GM12878 (cell line): ENCODE results near the gene RAB33A. TPM values are rescaled to one million over a fixed set of nuclear protein-coding genes. Genes with fewer than 3 reads are reported as not detected.

Experiments
- ATAC-seq: fragments of 200-7000 bp; cut with Tn5 transposase; 3 replicates; pipeline ENCODE4 v1.9.1; 2020; ENCODE audit warnings: mild to moderate bottlenecking, moderate library complexity
- BruUV-seq: library from RNA; stranded (reverse); fragments of 400-500 nt; replicated peaks from 2 replicates; lab custom pipeline; 2021; lab: Mats Ljungman, UMichigan
- CTCF ChIA-PET: fragments of 300-600 bp; sonication (Branson Sonifier 250); formaldehyde crosslinking; extraction: SDS; loops from one replicate; lab custom pipeline; 2021; ENCODE audit warnings: inconsistent platforms; lab: Yijun Ruan, JAX
- POLR2A ChIA-PET: fragments of 350-600 bp; formaldehyde crosslinking; extraction: SDS; loops from one replicate; lab custom pipeline; 2021; ENCODE audit warnings: inconsistent platforms; lab: Charles Lee
- RAD21 ChIA-PET: fragments of 300-600 bp; sonication (Branson Sonifier 250); formaldehyde crosslinking; loops from one replicate; lab custom pipeline; 2023; ENCODE audit warnings: antibody characterized with exemption; ENCODE audit not compliant: unreplicated experiment; lab: Charles Lee
- SMC1A ChIA-PET: fragments of 300-600 bp; sonication (Branson Sonifier 250); formaldehyde crosslinking; loops from one replicate; lab custom pipeline; 2023; ENCODE audit not compliant: unreplicated experiment, uncharacterized antibody; lab: Charles Lee
- DNase-seq: peaks from one replicate; pipeline ENCODE4 v3.0.0-alpha.2; 2011; ENCODE audit warnings: low read depth, low spot score
- FAIRE-seq: peaks from 3 replicates; lab custom pipeline; 2011; peaks lifted over from hg19 to GRCh38; lab: Jason Lieb, UNC
- H2AFZ ChIP-seq: 2 replicates; pipeline ENCODE4 v1.6.0; 2011; ENCODE audit warnings: low read depth, low read length, control low read depth; ENCODE audit not compliant: control insufficient read depth
- H3K27ac ChIP-seq: 2 replicates; pipeline ENCODE4 v1.5.1; 2011; ENCODE audit warnings: control low read depth; ENCODE audit not compliant: control insufficient read depth, insufficient read depth
- H3K27me3 ChIP-seq, 2 experiments: replicated peaks in 1 of 2; 2 replicates each; pipeline versions ENCODE4 v1.6.0 to v1.6.1; 2011; ENCODE audit warnings: low read length in 1 of 2; ENCODE audit not compliant: control insufficient read depth in 2 of 2, insufficient read depth in 2 of 2
- H3K36me3 ChIP-seq, 2 experiments: 2 replicates each; pipeline ENCODE4 v1.5.1; 2011; ENCODE audit warnings: low read length in 1 of 2; ENCODE audit not compliant: control insufficient read depth in 2 of 2, insufficient read depth in 2 of 2
- H3K4me1 ChIP-seq: 2 replicates; pipeline ENCODE4 v1.6.1; 2011; ENCODE audit warnings: mild to moderate bottlenecking, low read length, moderate library complexity, mixed read lengths; ENCODE audit not compliant: control insufficient read depth, insufficient read depth
- H3K4me2 ChIP-seq: 2 replicates; pipeline ENCODE4 v1.6.0; 2011; ENCODE audit warnings: control low read depth; ENCODE audit not compliant: control insufficient read depth, insufficient read depth
- H3K4me3 ChIP-seq: fragments of 200-600 bp; sonication (generic); 2 replicates; pipeline ENCODE4 v1.5.1; 2016
- H3K79me2 ChIP-seq: 2 replicates; pipeline ENCODE4 v1.6.0; 2011; ENCODE audit warnings: low read length; ENCODE audit not compliant: control insufficient read depth, insufficient read depth
- H3K9ac ChIP-seq: 2 replicates; pipeline ENCODE4 v1.8.0; 2011; ENCODE audit warnings: low read length, control low read depth, mixed read lengths; ENCODE audit not compliant: control insufficient read depth, insufficient read depth
- H3K9me3 ChIP-seq: replicated peaks from 3 replicates; pipeline ENCODE4 v1.5.1; 2011; ENCODE audit warnings: mild to moderate bottlenecking, low read length; ENCODE audit not compliant: control insufficient read depth, insufficient read depth
- H4K20me1 ChIP-seq: 2 replicates; pipeline ENCODE4 v1.6.0; 2011; ENCODE audit not compliant: control insufficient read depth, insufficient read depth
- BACH1 ChIP-seq: fragments of 450-650 bp; IDR thresholded peaks from 2 replicates; pipeline ENCODE4 v1.6.1; 2017; ENCODE audit warnings: mild to moderate bottlenecking, borderline replicate concordance
- BCLAF1 ChIP-seq: fragments of 450-650 bp; IDR thresholded peaks from 2 replicates; pipeline ENCODE4 v1.6.1; 2017; ENCODE audit warnings: antibody characterized with exemption, mild to moderate bottlenecking, moderate library complexity
- CEBPZ ChIP-seq: fragments of 150-350 bp; IDR thresholded peaks from 2 replicates; pipeline ENCODE4 v1.6.1; 2016; ENCODE audit warnings: low read depth, low read length
- CHD2 ChIP-seq: IDR thresholded peaks from 2 replicates; pipeline ENCODE4 v1.6.1; 2011; ENCODE audit warnings: low read depth, low read length, improper control_type of control experiment, borderline replicate concordance
- CREB1 ChIP-seq: IDR thresholded peaks from 2 replicates; pipeline ENCODE4 v1.6.1; 2012; ENCODE audit warnings: low read depth, mild to moderate bottlenecking, inconsistent platforms
- FOS ChIP-seq: IDR thresholded peaks from 3 replicates; pipeline ENCODE4 v1.6.1; 2011; ENCODE audit warnings: borderline replicate concordance; ENCODE audit not compliant: insufficient read length; ENCODE audit errors: extremely low read depth
- HDGF ChIP-seq: fragments of 450-650 bp; IDR thresholded peaks from 2 replicates; pipeline ENCODE4 v1.6.1; 2016; ENCODE audit warnings: antibody characterized with exemption
- MYB ChIP-seq: fragments of 150-350 bp; IDR thresholded peaks from 2 replicates; pipeline ENCODE4 v1.6.1; 2014; ENCODE audit warnings: mild to moderate bottlenecking, low read depth, low read length, borderline replicate concordance
- NFYB ChIP-seq: IDR thresholded peaks from 2 replicates; pipeline ENCODE4 v1.6.1; 2011; ENCODE audit warnings: low read depth, mild to moderate bottlenecking, low read length, improper control_type of control experiment, moderate library complexity; ENCODE audit not compliant: insufficient read depth
- POLR2A ChIP-seq: IDR thresholded peaks from 2 replicates; pipeline ENCODE4 v1.6.1; 2011; ENCODE audit warnings: low read depth, mild to moderate bottlenecking, low read length
- POLR2AphosphoS5 ChIP-seq: IDR thresholded peaks from 2 replicates; pipeline ENCODE4 v1.6.1; 2011; ENCODE audit warnings: mild to moderate bottlenecking, low read length, inconsistent platforms
- RFX5 ChIP-seq: IDR thresholded peaks from 2 replicates; pipeline ENCODE4 v1.6.1; 2011; ENCODE audit warnings: low read depth, low read length, improper control_type of control experiment
- SRF ChIP-seq, 2 experiments: IDR thresholded peaks; 2 replicates each; pipeline ENCODE4 v1.6.1; 2011; ENCODE audit warnings: low read depth in 2 of 2, low read length in 2 of 2, mild to moderate bottlenecking in 1 of 2, moderate library complexity in 1 of 2
- TBL1XR1 ChIP-seq: IDR thresholded peaks from 2 replicates; pipeline ENCODE4 v1.6.1; 2012; ENCODE audit warnings: low read depth, low read length, improper control_type of control experiment
- USF2 ChIP-seq: IDR thresholded peaks from 2 replicates; pipeline ENCODE4 v1.6.1; 2011; ENCODE audit warnings: low read depth, low read length, improper control_type of control experiment, borderline replicate concordance
- ZBED1 ChIP-seq: IDR thresholded peaks from 2 replicates; pipeline ENCODE4 v1.6.1; 2016; ENCODE audit warnings: borderline replicate concordance
- ZSCAN29 ChIP-seq: fragments of 450-650 bp; IDR thresholded peaks from 2 replicates; pipeline ENCODE4 v1.6.1; 2017; ENCODE audit warnings: mild to moderate bottlenecking, moderate library complexity
- ZZZ3 ChIP-seq: IDR thresholded peaks from 2 replicates; pipeline ENCODE4 v1.6.1; 2011; ENCODE audit warnings: low read depth; ENCODE audit not compliant: control insufficient read depth, insufficient read length
- WGBS: methylation state at CpG from one replicate; pipeline ENCODE4 v1.1.6; 2016; ENCODE audit warnings: low lambda C conversion rate; ENCODE audit not compliant: insufficient replicate concordance, insufficient coverage; ENCODE audit errors: missing lambda C conversion rate; 5-methylcytosine and 5-hydroxymethylcytosine counted together
- in situ Hi-C: fragments of 300-500 bp; cut with MboI; formaldehyde crosslinking; loops from 9 replicates; pipeline ENCODE4 v1.14.3; 2018; ENCODE audit warnings: mixed read lengths
- intact Hi-C: fragments of 100-400 bp; cut with micrococcal nuclease; formaldehyde crosslinking; loops from one replicate; pipeline ENCODE4 v1.14.2; 2022; ENCODE audit not compliant: unreplicated experiment
- polyA plus RNA-seq, 11 experiments: library from polyadenylated mRNA; depleted of rRNA in 4 of 11; unstranded in 6 of 11; stranded (reverse) in 5 of 11; fragments of >200 nt; fragmentation: Nextera tagmentation in 4 of 11; fragmentation: Illumina TruSeq in 1 of 11; extraction: Ambion mirVana in 4 of 11; extraction: Trizol in 1 of 11; gene quantifications; 1 replicate in 1 of 11; 2 replicates in 10 of 11; pipeline versions ENCODE4 v1.2.1 to v1.2.3, GENCODE V29; 2011 to 2016; ENCODE audit warnings: inconsistent platforms in 2 of 11, missing spikeins in 2 of 11, low read depth in 1 of 11
- total RNA-seq, 4 experiments: library from RNA; depleted of rRNA in 3 of 4; stranded (reverse); fragments of >200 nt in 3 of 4; fragmentation: Illumina TruSeq in 1 of 4; extraction: Trizol in 1 of 4; gene quantifications; 2 replicates each; pipeline versions ENCODE4 v1.2.1 to v1.2.3, GENCODE V29; 2013 to 2021
- TF ChIP-seq, protein P1 (sequence below): IDR thresholded peaks from 2 replicates; pipeline ENCODE4 v1.6.1; 2011; ENCODE audit warnings: mild to moderate bottlenecking, low read depth, low read length, moderate library complexity; ENCODE audit not compliant: insufficient replicate concordance

The RAB33A gene
- total and polyA plus RNA-seq, 10 of the 15 experiments (the other 5 are each of a cell fraction or from before 2014, with no cell fraction given), result 6.3 to 67.3 (median 33.4) TPM

DNA sequence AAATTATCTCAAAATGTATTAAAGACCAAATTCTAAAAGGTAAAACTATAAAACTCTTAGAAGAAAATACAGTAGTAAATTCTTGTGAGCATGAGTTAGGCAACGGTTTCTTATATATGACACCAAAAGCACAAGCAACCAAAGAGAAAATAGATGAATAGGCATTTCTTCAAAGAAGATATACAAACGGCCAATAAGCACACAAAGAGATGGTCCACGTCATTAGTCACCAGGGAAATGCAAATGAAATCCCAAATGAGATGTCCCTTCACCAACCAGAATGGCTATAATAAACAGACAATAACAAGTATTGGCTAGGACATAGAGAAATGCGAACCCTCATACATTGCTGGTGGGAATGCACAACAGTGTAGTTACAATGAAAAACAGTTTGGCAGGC, 44.6 kb downstream of the RAB33A start:
- ChIA-PET POLR2A (no interaction called here), CTCF (no interaction called here), RAD21 (no interaction called here), SMC1A (no interaction called here)
- no peak for FAIRE-seq
- 13% methylated on average over 4 of the region's 4 CpGs for WGBS
- ATAC-seq, result no peak
- intact Hi-C loops (no loop called here), in situ Hi-C loops (no loop called here)
- H3K36me3 ChIP-seq, result no peaks in the 10 kb centered on the region; a peak in 1 of 4 replicates
- H3K27me3 ChIP-seq, result no peaks in the 10 kb centered on the region
- BruUV-seq, result no TSS peak
- no peaks in the 10 kb centered on the region; the same call in 2 of the 3 replicates for H3K9me3 ChIP-seq
- H2AFZ ChIP-seq, result no peak overlapping the region
- H3K4me2 ChIP-seq, result no peak overlapping the region
- no peak overlapping the region for H3K4me3 ChIP-seq
- H3K9ac ChIP-seq, result no peak overlapping the region
- no peaks in the 10 kb centered on the region for H4K20me1 ChIP-seq
- DNase-seq, result no peak
- H3K4me1 ChIP-seq, result no peaks in the 10 kb centered on the region
- no peaks in the 10 kb centered on the region for H3K79me2 ChIP-seq
- H3K27ac ChIP-seq, result no peak overlapping the region
- no peak for TF ChIP-seq CHD2
- TF ChIP-seq FOS, result no peak
- TF ChIP-seq MYB, result no peak
- TF ChIP-seq TBL1XR1, result no peak
- no peak for TF ChIP-seq ZZZ3
- peak; percentile 67 for TF ChIP-seq NFYB
- no peak for TF ChIP-seq HDGF
- TF ChIP-seq ZBED1, result no peak
- TF ChIP-seq POLR2A, result no peak
- TF ChIP-seq BCLAF1, result no peak
- no peak for TF ChIP-seq CEBPZ
- TF ChIP-seq, protein P1, sequence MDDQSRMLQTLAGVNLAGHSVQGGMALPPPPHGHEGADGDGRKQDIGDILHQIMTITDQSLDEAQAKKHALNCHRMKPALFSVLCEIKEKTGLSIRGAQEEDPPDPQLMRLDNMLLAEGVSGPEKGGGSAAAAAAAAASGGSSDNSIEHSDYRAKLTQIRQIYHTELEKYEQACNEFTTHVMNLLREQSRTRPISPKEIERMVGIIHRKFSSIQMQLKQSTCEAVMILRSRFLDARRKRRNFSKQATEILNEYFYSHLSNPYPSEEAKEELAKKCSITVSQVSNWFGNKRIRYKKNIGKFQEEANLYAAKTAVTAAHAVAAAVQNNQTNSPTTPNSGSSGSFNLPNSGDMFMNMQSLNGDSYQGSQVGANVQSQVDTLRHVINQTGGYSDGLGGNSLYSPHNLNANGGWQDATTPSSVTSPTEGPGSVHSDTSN, result no peak
- peak; percentile 89 for TF ChIP-seq RFX5
- no peak for TF ChIP-seq ZSCAN29
- TF ChIP-seq BACH1, result no peak
- no peak for TF ChIP-seq POLR2AphosphoS5
- peak; percentile 47; the same call in 1 of the 2 replicates for TF ChIP-seq CREB1
- no peak for TF ChIP-seq USF2
- no peak for TF ChIP-seq SRF (IDR thresholded peaks at IDR 0.05; ENCODE audit: low read depth in 2 of 2, low read length in 2 of 2)
